K562 (cell line): ENCODE data around the gene NT5C1B.

Source experiments
- CBFB ChIP-seq: sonication (generic); formaldehyde crosslinking; IDR thresholded peaks from 2 replicates; pipeline ENCODE4 v1.4.0; 2020; ENCODE audit warnings: mild to moderate bottlenecking, missing genetic modification reagents
- CCAR2 ChIP-seq: fragments of 200-400 bp; formaldehyde crosslinking; IDR thresholded peaks from 2 replicates; pipeline ENCODE4 v1.6.1; 2017; ENCODE audit warnings: mild to moderate bottlenecking, low read depth, low read length
- POLR2G ChIP-seq: fragments of 200-400 bp; formaldehyde crosslinking; IDR thresholded peaks from 2 replicates; pipeline ENCODE4 v1.6.1; 2017; ENCODE audit warnings: low read depth, mild to moderate bottlenecking, antibody characterized with exemption, low read length, moderate library complexity

- TF ChIP-seq POLR2G (no peak), CBFB (CRISPR knock-in tag) (no peak), CCAR2 (no peak)
Measured at GRCh38 chr2:18602298-18602697, 12.9 kb upstream of the NT5C1B start.
